Measurements from ENCODE around the gene FBN1. TPM values are rescaled to one million over a fixed set of nuclear protein-coding genes. Genes with fewer than 3 reads are reported as not detected.
A peak's percentile ranks its signal among the peaks of the same experiment; 100 is the strongest.

Gene FBN1
- total and polyA plus RNA-seq, 8 donors: 83.1 to 144 (median 94.0) TPM

- peaks cover 0 to 6% of the 10 kb centered on the region in 2 donors for H3K4me1 ChIP-seq
- H3K27me3 ChIP-seq: no peaks in the 10 kb centered on the region
- DNase-seq (no peak), ATAC-seq (peak; percentile 18)
- intact Hi-C loops (cut with DNase I): no loop called here
- no peaks in the 10 kb centered on the region for H3K36me3 ChIP-seq
- H3K9me3 ChIP-seq: no peaks in the 10 kb centered on the region
- no peak overlapping the region for H3K4me3 ChIP-seq
- H3K27ac ChIP-seq: no peak overlapping the region
- no peak for TF ChIP-seq CTCF (IDR thresholded peaks at IDR 0.05)
These were observed 52.6 kb downstream of the FBN1 start for GRCh38 chr15:48592933-48593332.

- Histone ChIP-seq H3K4me1 (peaks cover 0 to 6% of the 10 kb centered on the region in 2 donors), H3K9me3 (no peaks in the 10 kb centered on the region), H3K27me3 (no peaks in the 10 kb centered on the region), H3K36me3 (no peaks in the 10 kb centered on the region), H3K4me3 (no peak overlapping the region), H3K27ac (no peak overlapping the region)
- ATAC-seq (peak; percentile 84), DNase-seq (peak in 1 of 4 donors; percentile 40)
- intact Hi-C loops (cut with DNase I): no loop called here
- no peak for TF ChIP-seq CTCF (IDR thresholded peaks at IDR 0.05)
These were observed 53.2 kb downstream of the FBN1 start for GRCh38 chr15:48592221-48592731.

- Histone ChIP-seq H3K4me1 (no peaks in the 10 kb centered on the region), H3K4me3 (no peak overlapping the region), H3K27me3 (no peaks in the 10 kb centered on the region), H3K36me3 (no peaks in the 10 kb centered on the region), H3K27ac (no peak overlapping the region), H3K9me3 (no peaks in the 10 kb centered on the region)
- ATAC-seq: no peak
- DNase-seq: no peak
- TF ChIP-seq CTCF (IDR thresholded peaks at IDR 0.05): no peak
- intact Hi-C loops (cut with DNase I): no loop called here
These were observed 54.8 kb downstream of the FBN1 start for GRCh38 chr15:48590723-48591122.

GRCh38 chr15:48584812-48585563 is 60.5 kb downstream of the FBN1 start:
- intact Hi-C loops (cut with DNase I): no loop called here
- H3K27ac ChIP-seq: no peak overlapping the region
- no peak for DNase-seq
- no peak for TF ChIP-seq CTCF (IDR thresholded peaks at IDR 0.05)
- no peak for ATAC-seq
- no peaks in the 10 kb centered on the region for H3K9me3 ChIP-seq
- no peak overlapping the region for H3K4me3 ChIP-seq
- no peaks in the 10 kb centered on the region for H3K36me3 ChIP-seq
- no peaks in the 10 kb centered on the region for H3K27me3 ChIP-seq
- H3K4me1 ChIP-seq: no peaks in the 10 kb centered on the region

GRCh38 chr15:48584090-48584811 is 61.3 kb downstream of the FBN1 start:
- intact Hi-C loops (cut with DNase I): no loop called here
- no peak for TF ChIP-seq CTCF (IDR thresholded peaks at IDR 0.05)
- ATAC-seq: no peak
- H3K4me3 ChIP-seq: no peak overlapping the region
- H3K4me1 ChIP-seq: no peaks in the 10 kb centered on the region
- no peaks in the 10 kb centered on the region for H3K27me3 ChIP-seq
- H3K36me3 ChIP-seq: no peaks in the 10 kb centered on the region
- DNase-seq: no peak
- H3K27ac ChIP-seq: no peak overlapping the region
- no peaks in the 10 kb centered on the region for H3K9me3 ChIP-seq
